Osteocyte (in vitro differentiated cells): ENCODE data around the gene ACSL1. TPM values are rescaled to one million over a fixed set of nuclear protein-coding genes. Genes with fewer than 3 reads are reported as not detected.
A peak's percentile ranks its signal among the peaks of the same experiment; 100 is the strongest.

ENCODE experiments used
- DNase-seq: peaks from one replicate; pipeline ENCODE4 v3.0.0; 2021; ENCODE audit warnings: mixed read lengths; ENCODE audit not compliant: unreplicated experiment; ENCODE audit errors: extremely low spot score
- H3K27ac Mint-ChIP-seq: one replicate; pipeline ENCODE4 v1.8.0; 2021; ENCODE audit warnings: mild to moderate bottlenecking, mixed read lengths; ENCODE audit not compliant: unreplicated experiment
- H3K27me3 Mint-ChIP-seq: one replicate; pipeline ENCODE4 v1.8.0; 2021; ENCODE audit warnings: mixed read lengths; ENCODE audit not compliant: unreplicated experiment
- H3K36me3 Mint-ChIP-seq: one replicate; pipeline ENCODE4 v1.8.0; 2021; ENCODE audit warnings: mixed read lengths; ENCODE audit not compliant: unreplicated experiment
- H3K4me1 Mint-ChIP-seq: one replicate; pipeline ENCODE4 v1.8.0; 2021; ENCODE audit warnings: mixed read lengths; ENCODE audit not compliant: unreplicated experiment
- H3K4me3 Mint-ChIP-seq: one replicate; pipeline ENCODE4 v1.8.0; 2021; ENCODE audit warnings: mild to moderate bottlenecking, moderate library complexity, mixed read lengths; ENCODE audit not compliant: unreplicated experiment
- H3K9me3 Mint-ChIP-seq: one replicate; pipeline ENCODE4 v1.8.0; 2021; ENCODE audit warnings: mixed read lengths; ENCODE audit not compliant: unreplicated experiment
- total RNA-seq: library from RNA; stranded (reverse); gene quantifications from 2 replicates; pipeline ENCODE4 v1.2.1, GENCODE V29; 2021
- TF ChIP-seq, protein P1 (sequence below): fragments of 200-600 bp; sonication (generic); IDR thresholded peaks from 2 replicates; pipeline ENCODE4 v1.5.0; 2021; ENCODE audit warnings: antibody characterized with exemption, mild to moderate bottlenecking, moderate library complexity

The ACSL1 gene
- total RNA-seq, 1 donor from 2014 or later = 28.6 TPM

DNA sequence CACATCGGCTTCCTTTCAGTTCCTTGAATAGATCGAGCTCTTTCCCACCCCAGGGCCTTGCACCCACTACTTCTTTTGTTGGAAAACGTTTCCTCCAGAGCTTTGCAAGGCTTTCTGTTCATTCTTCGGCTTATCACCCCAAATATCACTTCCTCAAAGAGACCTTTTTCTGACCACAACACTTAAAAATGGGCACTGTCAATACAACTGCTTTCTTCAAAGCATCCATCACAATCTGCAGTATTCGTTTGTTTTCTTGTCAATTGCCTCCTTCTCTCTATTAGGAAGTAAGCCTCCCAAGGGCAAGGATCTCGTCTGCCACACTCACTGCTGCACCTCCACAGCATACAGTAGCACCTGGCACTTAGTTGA lies 74.2 kb downstream of the ACSL1 start:
- Mint-ChIP-seq H3K4me1 (peaks cover 37% of the 10 kb centered on the region), H3K27ac (no peak overlapping the region), H3K9me3 (no peaks in the 10 kb centered on the region), H3K4me3 (no peak overlapping the region), H3K36me3 (no peaks in the 10 kb centered on the region), H3K27me3 (no peaks in the 10 kb centered on the region)
- DNase-seq = no peak
- TF ChIP-seq, protein P1, sequence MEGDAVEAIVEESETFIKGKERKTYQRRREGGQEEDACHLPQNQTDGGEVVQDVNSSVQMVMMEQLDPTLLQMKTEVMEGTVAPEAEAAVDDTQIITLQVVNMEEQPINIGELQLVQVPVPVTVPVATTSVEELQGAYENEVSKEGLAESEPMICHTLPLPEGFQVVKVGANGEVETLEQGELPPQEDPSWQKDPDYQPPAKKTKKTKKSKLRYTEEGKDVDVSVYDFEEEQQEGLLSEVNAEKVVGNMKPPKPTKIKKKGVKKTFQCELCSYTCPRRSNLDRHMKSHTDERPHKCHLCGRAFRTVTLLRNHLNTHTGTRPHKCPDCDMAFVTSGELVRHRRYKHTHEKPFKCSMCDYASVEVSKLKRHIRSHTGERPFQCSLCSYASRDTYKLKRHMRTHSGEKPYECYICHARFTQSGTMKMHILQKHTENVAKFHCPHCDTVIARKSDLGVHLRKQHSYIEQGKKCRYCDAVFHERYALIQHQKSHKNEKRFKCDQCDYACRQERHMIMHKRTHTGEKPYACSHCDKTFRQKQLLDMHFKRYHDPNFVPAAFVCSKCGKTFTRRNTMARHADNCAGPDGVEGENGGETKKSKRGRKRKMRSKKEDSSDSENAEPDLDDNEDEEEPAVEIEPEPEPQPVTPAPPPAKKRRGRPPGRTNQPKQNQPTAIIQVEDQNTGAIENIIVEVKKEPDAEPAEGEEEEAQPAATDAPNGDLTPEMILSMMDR = no peak

DNA sequence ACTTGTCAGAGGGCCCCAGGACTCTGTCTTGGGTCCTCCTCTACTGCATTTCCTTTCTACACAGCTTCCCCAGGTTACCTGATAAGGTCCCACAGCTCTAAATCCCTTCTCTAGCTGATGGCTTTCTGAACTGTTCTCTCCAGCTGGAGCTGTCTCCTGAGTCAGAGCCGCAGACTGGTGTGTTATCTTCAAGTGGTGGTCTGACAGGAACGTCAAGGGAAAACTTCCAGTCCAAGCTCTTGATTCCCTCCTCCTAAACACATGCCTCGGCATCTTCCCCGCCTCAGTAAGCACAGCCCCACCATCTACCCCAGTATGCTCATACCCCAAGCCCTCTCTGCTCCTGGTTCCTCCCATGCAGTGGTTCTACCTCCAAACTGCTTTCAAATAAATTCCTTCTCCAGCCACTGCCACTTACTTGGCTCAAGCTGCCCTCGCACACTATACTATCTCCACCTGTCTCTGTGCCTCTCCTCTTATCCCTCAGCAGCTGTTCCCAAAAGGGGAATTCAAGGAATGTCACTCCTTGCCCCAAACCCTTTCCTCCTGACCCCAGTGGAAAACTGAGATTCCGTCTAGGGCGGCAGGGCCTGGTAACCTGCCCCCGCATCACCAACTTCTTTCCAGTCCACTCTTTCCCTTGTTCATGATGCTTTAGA lies 74.7 kb downstream of the ACSL1 start:
- TF ChIP-seq, protein P1 = no peak
- H3K4me3 Mint-ChIP-seq = no peak overlapping the region
- no peak for DNase-seq

DNA sequence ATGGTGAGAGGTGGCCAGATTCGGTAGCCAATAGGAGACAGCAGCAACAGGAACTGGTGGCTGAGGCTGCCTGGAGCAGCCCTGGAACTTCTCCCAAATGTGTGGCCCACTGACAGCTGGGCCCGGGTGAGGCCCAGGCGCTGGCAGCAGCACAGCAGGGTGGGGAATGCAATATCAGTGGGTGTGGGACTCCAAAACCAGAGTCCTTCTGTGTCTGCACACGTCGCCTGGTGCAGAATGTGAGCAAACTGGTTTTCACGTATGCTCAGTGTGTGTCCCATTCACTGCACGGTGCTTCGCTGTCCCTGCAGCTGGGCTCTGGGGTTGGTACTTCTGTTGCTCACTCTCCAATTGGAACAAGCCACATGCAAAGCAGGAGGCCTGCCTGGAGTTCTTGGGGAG lies 77.5 kb downstream of the ACSL1 start:
- Mint-ChIP-seq H3K4me1 (peaks cover 20% of the 10 kb centered on the region), H3K36me3 (no peaks in the 10 kb centered on the region), H3K27me3 (no peaks in the 10 kb centered on the region), H3K4me3 (no peak overlapping the region), H3K27ac (no peak overlapping the region), H3K9me3 (no peaks in the 10 kb centered on the region)
- DNase-seq = no peak
- TF ChIP-seq, protein P1 = no peak

More for the DNA sequence above, 74.7 kb downstream of the ACSL1 start:
- H3K27me3 Mint-ChIP-seq = no peaks in the 10 kb centered on the region
- H3K27ac Mint-ChIP-seq = no peak overlapping the region
- no peaks in the 10 kb centered on the region for H3K9me3 Mint-ChIP-seq
- peaks cover 37% of the 10 kb centered on the region for H3K4me1 Mint-ChIP-seq
- no peaks in the 10 kb centered on the region for H3K36me3 Mint-ChIP-seq

DNA sequence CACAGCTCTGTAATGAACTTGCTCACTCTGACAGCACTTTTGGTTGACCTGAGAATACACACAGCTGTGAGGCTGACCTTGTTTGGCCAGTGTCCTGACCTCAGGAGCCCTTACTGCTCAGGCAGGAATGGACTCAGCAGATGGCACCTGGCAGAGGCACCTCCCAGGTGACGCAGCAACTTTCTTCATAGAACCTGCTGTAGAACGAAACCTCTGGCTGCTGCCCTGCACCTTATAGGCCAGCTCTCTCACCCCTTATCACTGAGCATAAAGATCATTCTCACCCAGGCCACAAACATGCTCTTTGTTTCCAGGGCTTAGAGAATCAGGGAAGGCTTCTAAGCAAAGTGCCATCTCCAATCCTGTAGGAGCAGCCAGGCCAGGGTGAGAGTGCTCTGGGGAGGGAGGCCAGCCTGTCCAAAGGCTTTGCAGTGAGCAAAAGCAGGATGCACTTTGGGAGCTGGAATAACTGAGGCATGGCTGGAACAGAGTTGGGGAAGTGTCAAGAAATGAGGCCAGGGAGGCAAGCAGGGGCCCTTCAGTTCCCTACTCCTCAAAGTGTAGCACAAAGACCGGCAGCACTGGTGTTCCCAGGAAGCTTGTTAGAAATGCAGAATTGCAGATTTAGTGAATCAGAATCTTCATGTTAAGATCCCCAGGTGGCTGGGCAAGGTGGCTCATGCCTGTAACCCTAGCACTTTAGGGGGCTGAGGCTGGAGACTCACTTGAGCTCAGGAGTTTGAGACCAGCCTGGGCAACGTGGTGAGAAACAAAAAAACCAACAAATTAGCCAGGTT lies 78.5 kb downstream of the ACSL1 start:
- no peaks in the 10 kb centered on the region for H3K27me3 Mint-ChIP-seq
- H3K36me3 Mint-ChIP-seq = no peaks in the 10 kb centered on the region
- H3K4me1 Mint-ChIP-seq = peaks cover 20% of the 10 kb centered on the region
- H3K9me3 Mint-ChIP-seq = peaks cover 2% of the 10 kb centered on the region
- TF ChIP-seq, protein P1 = no peak
- peak overlapping the region; percentile 49 for H3K4me3 Mint-ChIP-seq
- peak overlapping the region; percentile 95 for H3K27ac Mint-ChIP-seq
- DNase-seq = no peak
